IPS DF 6.9 (cell line): ENCODE data around the gene TSKS.

Experiments
- DNase-seq: peaks from one replicate; pipeline ENCODE4 v3.0.0-alpha.2; 2013; ENCODE audit warnings: low read depth, low spot score
- H3K27ac ChIP-seq: one replicate; pipeline ENCODE4 v1.5.1; 2013; ENCODE audit warnings: low read length, control low read depth
- H3K27me3 ChIP-seq: 2 replicates; pipeline ENCODE4 v1.6.1; 2013; ENCODE audit warnings: mild to moderate bottlenecking, low read length; ENCODE audit not compliant: control insufficient read depth, insufficient read depth
- H3K36me3 ChIP-seq: 2 replicates; pipeline ENCODE4 v1.6.1; 2013; ENCODE audit warnings: low read length; ENCODE audit not compliant: control insufficient read depth, insufficient read depth
- H3K4me1 ChIP-seq: 2 replicates; pipeline ENCODE4 v1.6.1; 2013; ENCODE audit warnings: low read length; ENCODE audit not compliant: control insufficient read depth, insufficient read depth
- H3K4me3 ChIP-seq: 2 replicates; pipeline ENCODE4 v1.5.1; 2013; ENCODE audit warnings: mild to moderate bottlenecking, low read length
- H3K9me3 ChIP-seq: 2 replicates; pipeline ENCODE4 v1.6.1; 2013; ENCODE audit warnings: low read length, inconsistent platforms; ENCODE audit not compliant: control insufficient read depth, insufficient read depth
- WGBS: extraction: QIAGEN DNeasy Blood & Tissue Kit; methylation state at CpG from one replicate; pipeline ENCODE4 v1.1.7; 2013; ENCODE audit warnings: mixed read lengths, missing lambda C conversion rate; ENCODE audit not compliant: insufficient read length, insufficient coverage; 5-methylcytosine and 5-hydroxymethylcytosine counted together

The TSKS gene

GRCh38 chr19:49793561-49793840, 30.4 kb upstream of the TSKS start:
- Histone ChIP-seq H3K27me3 (no peaks in the 10 kb centered on the region), H3K9me3 (no peaks in the 10 kb centered on the region), H3K4me3 (no peak overlapping the region), H3K27ac (no peak overlapping the region), H3K4me1 (no peaks in the 10 kb centered on the region), H3K36me3 (peaks cover 21% of the 10 kb centered on the region)
- DNase-seq = no peak
- WGBS = no CpG with 5 or more reads among the region's 6 CpGs

GRCh38 chr19:49792829-49793560, 29.9 kb upstream of the TSKS start:
- DNase-seq = no peak
- Histone ChIP-seq H3K4me3 (no peak overlapping the region), H3K4me1 (no peaks in the 10 kb centered on the region), H3K36me3 (peaks cover 21% of the 10 kb centered on the region), H3K27me3 (no peaks in the 10 kb centered on the region), H3K27ac (no peak overlapping the region), H3K9me3 (no peaks in the 10 kb centered on the region)
- WGBS = no CpG with 5 or more reads among the region's 22 CpGs

GRCh38 chr19:49791776-49792445, 28.8 kb upstream of the TSKS start:
- DNase-seq = no peak
- no CpG with 5 or more reads among the region's 26 CpGs for WGBS
- no peaks in the 10 kb centered on the region for H3K27me3 ChIP-seq
- peaks cover 21% of the 10 kb centered on the region for H3K36me3 ChIP-seq
- no peak overlapping the region for H3K27ac ChIP-seq
- H3K9me3 ChIP-seq = no peaks in the 10 kb centered on the region
- no peaks in the 10 kb centered on the region for H3K4me1 ChIP-seq
- H3K4me3 ChIP-seq = no peak overlapping the region

DNA sequence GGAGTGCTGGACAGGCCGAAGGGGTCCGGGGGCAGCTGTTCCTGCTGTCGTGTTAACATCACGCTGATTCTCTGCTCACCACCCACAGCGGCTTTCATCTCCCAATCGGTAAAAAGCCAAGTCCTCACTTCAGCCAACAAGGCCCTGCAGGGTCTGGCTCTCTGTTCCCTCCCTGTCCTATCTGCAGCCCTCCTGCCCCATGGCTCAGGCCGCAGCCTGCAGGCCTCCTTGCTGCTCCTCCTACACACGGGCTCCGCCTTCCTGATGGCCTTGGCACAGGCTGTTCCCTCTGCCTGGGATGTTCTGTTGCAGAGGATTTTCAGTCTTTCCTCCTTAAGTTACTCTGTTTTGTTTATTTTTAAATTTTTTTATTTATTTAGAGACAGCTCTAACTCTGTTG, 27.8 kb upstream of the TSKS start:
- Histone ChIP-seq H3K4me1 (no peaks in the 10 kb centered on the region), H3K36me3 (peaks cover 12% of the 10 kb centered on the region), H3K27me3 (no peaks in the 10 kb centered on the region), H3K4me3 (no peak overlapping the region), H3K9me3 (no peaks in the 10 kb centered on the region), H3K27ac (no peak overlapping the region)
- no CpG with 5 or more reads among the region's 9 CpGs for WGBS
- DNase-seq = no peak

GRCh38 chr19:49788857-49789256, 25.8 kb upstream of the TSKS start:
- DNase-seq = no peak
- no peaks in the 10 kb centered on the region for H3K9me3 ChIP-seq
- no CpG with 5 or more reads among the region's 10 CpGs for WGBS
- no peak overlapping the region for H3K27ac ChIP-seq
- peaks cover 10% of the 10 kb centered on the region for H3K36me3 ChIP-seq
- H3K4me1 ChIP-seq = no peaks in the 10 kb centered on the region
- no peaks in the 10 kb centered on the region for H3K27me3 ChIP-seq
- H3K4me3 ChIP-seq = no peak overlapping the region

GRCh38 chr19:49787746-49788145, 24.6 kb upstream of the TSKS start:
- H3K27ac ChIP-seq = no peak overlapping the region
- no peak for DNase-seq
- H3K27me3 ChIP-seq = no peaks in the 10 kb centered on the region
- no CpG with 5 or more reads among the region's 5 CpGs for WGBS
- H3K4me1 ChIP-seq = no peaks in the 10 kb centered on the region
- H3K4me3 ChIP-seq = no peak overlapping the region
- peaks cover 10% of the 10 kb centered on the region for H3K36me3 ChIP-seq
- H3K9me3 ChIP-seq = no peaks in the 10 kb centered on the region

DNA sequence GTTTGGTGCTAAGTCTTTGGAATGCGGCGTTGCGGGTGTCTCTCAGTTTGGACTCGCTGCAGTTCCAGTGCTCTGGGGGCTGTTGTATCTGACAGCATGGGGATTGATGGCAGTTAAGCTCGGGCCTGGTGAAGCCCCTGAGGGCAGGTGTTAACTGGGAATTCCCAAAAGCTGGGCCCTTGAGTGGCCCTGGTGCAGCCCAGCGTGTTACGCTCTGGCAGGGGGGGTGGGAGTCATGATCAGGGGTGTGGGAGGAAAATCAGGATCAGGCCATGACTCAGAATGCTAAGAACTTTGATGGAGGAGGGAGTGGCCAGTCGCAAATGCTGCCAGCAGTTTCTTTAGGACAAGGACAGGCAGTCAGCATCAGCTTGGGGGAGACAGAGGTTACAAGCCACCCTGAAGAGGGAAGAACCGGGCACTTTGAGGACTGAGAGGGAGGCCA, 23.3 kb upstream of the TSKS start:
- no peaks in the 10 kb centered on the region for H3K27me3 ChIP-seq
- no peaks in the 10 kb centered on the region for H3K9me3 ChIP-seq
- H3K27ac ChIP-seq = no peak overlapping the region
- no peak for DNase-seq
- WGBS = no CpG with 5 or more reads among the region's 9 CpGs
- H3K36me3 ChIP-seq = peaks cover 8% of the 10 kb centered on the region; the same call in 1 of the 2 replicates
- no peak overlapping the region for H3K4me3 ChIP-seq
- H3K4me1 ChIP-seq = no peaks in the 10 kb centered on the region

DNA sequence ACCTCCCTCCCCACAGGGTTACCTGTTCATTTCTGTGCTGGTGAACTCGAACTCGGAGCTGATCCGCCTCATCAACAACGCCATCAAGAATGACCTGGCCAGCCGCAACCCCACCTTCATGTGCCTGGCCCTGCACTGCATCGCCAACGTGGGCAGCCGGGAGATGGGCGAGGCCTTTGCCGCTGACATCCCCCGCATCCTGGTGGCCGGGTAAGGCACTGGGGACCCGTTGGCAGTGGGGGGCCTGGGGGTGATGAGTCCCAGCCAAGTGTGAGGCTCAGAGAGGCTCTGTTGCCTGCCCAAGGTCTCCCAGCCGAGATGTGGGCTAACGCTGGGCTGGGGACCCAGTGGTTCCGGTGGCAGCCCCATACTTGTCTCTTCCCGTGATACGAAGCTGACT, 19.4 kb upstream of the TSKS start:
- Histone ChIP-seq H3K4me3 (no peak overlapping the region), H3K4me1 (no peaks in the 10 kb centered on the region), H3K27me3 (no peaks in the 10 kb centered on the region), H3K36me3 (peaks cover 7% of the 10 kb centered on the region; the same call in 1 of the 2 replicates), H3K27ac (no peak overlapping the region), H3K9me3 (no peaks in the 10 kb centered on the region)
- no CpG with 5 or more reads among the region's 18 CpGs for WGBS
- DNase-seq = no peak

DNA sequence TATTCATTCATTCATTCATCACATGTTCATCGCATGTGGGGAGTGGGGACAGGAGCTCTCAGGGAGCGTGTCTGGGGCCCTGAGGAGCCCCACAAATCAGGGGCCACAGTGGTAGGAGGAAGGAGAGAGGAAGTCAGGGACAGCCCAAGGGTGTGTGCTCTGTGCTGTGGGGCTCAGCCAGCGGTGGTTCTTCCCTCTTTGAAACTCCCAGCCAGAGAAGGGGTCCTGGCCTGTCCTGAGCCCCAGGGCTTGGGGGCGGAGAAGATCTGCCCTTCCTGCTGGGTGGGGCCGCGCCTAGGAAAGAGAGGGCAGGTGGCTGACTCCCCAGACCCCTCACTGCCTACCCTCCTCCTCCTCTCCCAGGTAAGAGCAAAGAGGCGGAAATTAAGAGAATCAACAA, 18.3 kb upstream of the TSKS start:
- Histone ChIP-seq H3K27ac (no peak overlapping the region), H3K27me3 (no peaks in the 10 kb centered on the region), H3K4me1 (no peaks in the 10 kb centered on the region), H3K9me3 (no peaks in the 10 kb centered on the region), H3K36me3 (peaks cover 7% of the 10 kb centered on the region; the same call in 1 of the 2 replicates), H3K4me3 (no peak overlapping the region)
- no peak for DNase-seq
- no CpG with 5 or more reads among the region's 7 CpGs for WGBS

DNA sequence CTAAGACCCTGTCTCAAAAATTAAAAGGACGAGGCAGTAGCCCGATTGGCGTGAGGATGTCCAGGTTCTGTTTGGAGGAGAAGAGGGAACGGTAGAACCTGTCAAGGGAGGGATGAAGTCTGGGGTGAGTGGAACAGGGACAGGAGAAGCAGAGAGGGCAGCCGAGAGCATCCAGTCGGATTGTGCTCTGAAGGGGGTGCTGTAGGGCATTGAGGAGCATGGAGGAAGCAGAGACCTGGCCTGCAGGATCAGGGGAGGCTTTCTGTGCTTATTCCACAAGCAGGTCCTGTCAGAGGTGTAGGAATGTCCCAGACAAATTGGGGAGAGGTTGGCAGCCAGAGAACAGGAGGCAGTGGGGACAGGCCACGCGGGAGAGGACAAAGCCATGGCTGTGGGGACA, 17.8 kb upstream of the TSKS start:
- Histone ChIP-seq H3K27ac (no peak overlapping the region), H3K36me3 (peaks cover 7% of the 10 kb centered on the region; the same call in 1 of the 2 replicates)
- WGBS = no CpG with 5 or more reads among the region's 8 CpGs

More for the DNA sequence above, 17.8 kb upstream of the TSKS start:
- DNase-seq = no peak
- Histone ChIP-seq H3K4me3 (no peak overlapping the region), H3K4me1 (no peaks in the 10 kb centered on the region), H3K27me3 (no peaks in the 10 kb centered on the region), H3K9me3 (no peaks in the 10 kb centered on the region)
